ENCODE results near the gene TFPI.
"Not testable (repeated sequence)": the region's sequence is repeated elsewhere in the genome, so short reads cannot be mapped to it uniquely, and the experiment has no call there.

Gene TFPI

GRCh38 chr2:187511356-187512315 is 42.6 kb downstream of the TFPI start:
- Histone ChIP-seq H3K27ac (no peak overlapping the region), H3K9me3 (ENCODE audit: control insufficient read depth, low read length) (no peaks in the 10 kb centered on the region), H3K9ac (no peak overlapping the region), H3K79me2 (no peaks in the 10 kb centered on the region), H3K4me2 (ENCODE audit: low read length) (no peak overlapping the region), H3K4me3 (ENCODE audit: low read depth, low read length) (no peak overlapping the region), H2AFZ (no peak overlapping the region), H3K27me3 (ENCODE audit: control insufficient read depth, insufficient read depth, low read length) (no peaks in the 10 kb centered on the region), H3K36me3 (ENCODE audit: control insufficient read depth, insufficient read depth, low read length) (no peaks in the 10 kb centered on the region), H3K4me1 (peaks cover 2% of the 10 kb centered on the region)
- no peak for TF ChIP-seq CTCF (IDR thresholded peaks at IDR 0.05)

- not testable (repeated sequence) for H3K79me2 ChIP-seq; H3K27me3 ChIP-seq (ENCODE audit: control insufficient read depth, insufficient read depth, low read length); H3K4me2 ChIP-seq (ENCODE audit: low read length); H3K9me3 ChIP-seq (ENCODE audit: control insufficient read depth, low read length); H3K9ac ChIP-seq; H3K27ac ChIP-seq; H3K4me1 ChIP-seq; H3K4me3 ChIP-seq (ENCODE audit: low read depth, low read length); H3K36me3 ChIP-seq (ENCODE audit: control insufficient read depth, insufficient read depth, low read length); H2AFZ ChIP-seq
Measured at GRCh38 chr2:187510419-187511355, 43.5 kb downstream of the TFPI start.

GRCh38 chr2:187509667-187510417 is 44.4 kb downstream of the TFPI start:
- Histone ChIP-seq H3K9ac (no peak overlapping the region), H3K4me2 (ENCODE audit: low read length) (peak overlapping the region; percentile 45), H3K79me2 (no peaks in the 10 kb centered on the region), H3K36me3 (ENCODE audit: control insufficient read depth, insufficient read depth, low read length) (no peaks in the 10 kb centered on the region), H3K9me3 (ENCODE audit: control insufficient read depth, low read length) (no peaks in the 10 kb centered on the region), H2AFZ (no peak overlapping the region), H3K27me3 (ENCODE audit: control insufficient read depth, insufficient read depth, low read length) (no peaks in the 10 kb centered on the region), H3K4me1 (peaks cover 2% of the 10 kb centered on the region), H3K4me3 (ENCODE audit: low read depth, low read length) (no peak overlapping the region), H3K27ac (no peak overlapping the region)
- no peak for TF ChIP-seq CTCF (IDR thresholded peaks at IDR 0.05)

- Histone ChIP-seq H3K4me1 (peaks cover 2% of the 10 kb centered on the region), H3K79me2 (no peaks in the 10 kb centered on the region), H3K27ac (no peak overlapping the region), H2AFZ (no peak overlapping the region), H3K9me3 (ENCODE audit: control insufficient read depth, low read length) (no peaks in the 10 kb centered on the region), H3K4me3 (ENCODE audit: low read depth, low read length) (no peak overlapping the region), H3K27me3 (ENCODE audit: control insufficient read depth, insufficient read depth, low read length) (no peaks in the 10 kb centered on the region), H3K36me3 (ENCODE audit: control insufficient read depth, insufficient read depth, low read length) (no peaks in the 10 kb centered on the region), H3K9ac (no peak overlapping the region), H3K4me2 (ENCODE audit: low read length) (no peak overlapping the region)
- no peak for TF ChIP-seq CTCF (IDR thresholded peaks at IDR 0.05)
Measured at GRCh38 chr2:187506416-187506815, 47.8 kb downstream of the TFPI start.
